Mesendoderm (in vitro differentiated cells): Measurements from ENCODE around the gene COL18A1.
"Not testable (repeated sequence)": the region's sequence is repeated elsewhere in the genome, so short reads cannot be mapped to it uniquely, and the experiment has no call there.

Experiments
- DNase-seq: peaks from one replicate; pipeline ENCODE4 v3.0.0; 2013
- H2AK5ac ChIP-seq: 2 replicates; pipeline ENCODE4 v1.6.1; 2013; ENCODE audit warnings: low read length, inconsistent platforms
- H2BK120ac ChIP-seq: 2 replicates; pipeline ENCODE4 v1.6.1; 2013; ENCODE audit warnings: low read depth, mild to moderate bottlenecking, low read length, moderate library complexity, mixed read lengths
- H2BK15ac ChIP-seq: replicated peaks from 2 replicates; pipeline ENCODE4 v1.6.1; 2013; ENCODE audit warnings: low read depth, mild to moderate bottlenecking, moderate library complexity
- H2BK5ac ChIP-seq: 2 replicates; pipeline ENCODE4 v1.6.1; 2013; ENCODE audit warnings: low read length, inconsistent platforms
- H3K18ac ChIP-seq: 2 replicates; pipeline ENCODE4 v1.6.1; 2013; ENCODE audit warnings: mild to moderate bottlenecking, low read length, mixed read lengths
- H3K23ac ChIP-seq: one replicate; pipeline ENCODE4 v1.6.1; 2013; ENCODE audit warnings: low read length
- H3K27ac ChIP-seq: 2 replicates; pipeline ENCODE4 v1.5.1; 2013; ENCODE audit warnings: low read depth, mild to moderate bottlenecking, inconsistent platforms, low read length, moderate library complexity
- H3K27me3 ChIP-seq: 2 replicates; pipeline ENCODE4 v1.6.1; 2013; ENCODE audit warnings: low read length, control low read depth, mild to moderate bottlenecking, inconsistent platforms; ENCODE audit not compliant: insufficient read depth, poor library complexity
- H3K36me3 ChIP-seq: 2 replicates; pipeline ENCODE4 v1.6.1; 2013; ENCODE audit warnings: low read length, inconsistent platforms; ENCODE audit not compliant: control insufficient read depth, insufficient read depth
- H3K4ac ChIP-seq: one replicate; pipeline ENCODE4 v1.6.1; 2013; ENCODE audit warnings: low read depth, mild to moderate bottlenecking, low read length, moderate library complexity
- H3K4me1 ChIP-seq: 2 replicates; pipeline ENCODE4 v1.6.1; 2013; ENCODE audit warnings: low read depth, low read length, inconsistent platforms; ENCODE audit not compliant: control insufficient read depth
- H3K4me2 ChIP-seq: 2 replicates; pipeline ENCODE4 v1.6.1; 2013; ENCODE audit warnings: low read length
- H3K4me3 ChIP-seq: 2 replicates; pipeline ENCODE4 v1.5.1; 2013; ENCODE audit warnings: mild to moderate bottlenecking, low read length
- H3K56ac ChIP-seq: one replicate; pipeline ENCODE4 v1.6.1; 2013; ENCODE audit warnings: low read length
- H3K79me1 ChIP-seq: 2 replicates; pipeline ENCODE4 v1.6.1; 2013; ENCODE audit warnings: low read length, inconsistent platforms
- H3K79me2 ChIP-seq: 2 replicates; pipeline ENCODE4 v1.6.1; 2013; ENCODE audit warnings: mild to moderate bottlenecking, low read length; ENCODE audit not compliant: control insufficient read depth, insufficient read depth
- H3K9ac ChIP-seq: 2 replicates; pipeline ENCODE4 v1.6.1; 2013; ENCODE audit warnings: low read length, inconsistent platforms
- H4K5ac ChIP-seq: one replicate; pipeline ENCODE4 v1.6.1; 2013; ENCODE audit warnings: low read length
- H4K8ac ChIP-seq: one replicate; pipeline ENCODE4 v1.6.1; 2013; ENCODE audit warnings: low read depth, mild to moderate bottlenecking, control low read depth, low read length, moderate library complexity
- WGBS: extraction: QIAGEN DNeasy Blood & Tissue Kit; methylation state at CpG from one replicate; pipeline ENCODE4 v1.1.7; 2013; ENCODE audit warnings: low lambda C conversion rate, missing lambda C conversion rate; ENCODE audit not compliant: insufficient coverage; ENCODE audit errors: extremely low coverage; 5-methylcytosine and 5-hydroxymethylcytosine counted together

Gene COL18A1

GRCh38 chr21:45528981-45529784 lies 124.2 kb downstream of the COL18A1 start:
- Histone ChIP-seq H3K79me2 (no peaks in the 10 kb centered on the region), H3K36me3 (peaks cover 8% of the 10 kb centered on the region), H4K8ac (no peak overlapping the region), H3K9ac (no peak overlapping the region), H3K4me2 (no peak overlapping the region), H3K18ac (no peak overlapping the region), H3K27ac (no peak overlapping the region), H3K27me3 (no peaks in the 10 kb centered on the region), H4K5ac (no peak overlapping the region), H2AK5ac (no peak overlapping the region), H2BK5ac (no peak overlapping the region), H3K23ac (no peak overlapping the region), H2BK120ac (no peak overlapping the region), H3K4me3 (no peak overlapping the region), H3K4ac (no peak overlapping the region), H3K56ac (no peak overlapping the region), H3K4me1 (no peaks in the 10 kb centered on the region), H3K79me1 (peaks cover 3% of the 10 kb centered on the region), H2BK15ac (no peak overlapping the region)
- no CpG with 5 or more reads among the region's 20 CpGs for WGBS
- DNase-seq: no peak

DNA sequence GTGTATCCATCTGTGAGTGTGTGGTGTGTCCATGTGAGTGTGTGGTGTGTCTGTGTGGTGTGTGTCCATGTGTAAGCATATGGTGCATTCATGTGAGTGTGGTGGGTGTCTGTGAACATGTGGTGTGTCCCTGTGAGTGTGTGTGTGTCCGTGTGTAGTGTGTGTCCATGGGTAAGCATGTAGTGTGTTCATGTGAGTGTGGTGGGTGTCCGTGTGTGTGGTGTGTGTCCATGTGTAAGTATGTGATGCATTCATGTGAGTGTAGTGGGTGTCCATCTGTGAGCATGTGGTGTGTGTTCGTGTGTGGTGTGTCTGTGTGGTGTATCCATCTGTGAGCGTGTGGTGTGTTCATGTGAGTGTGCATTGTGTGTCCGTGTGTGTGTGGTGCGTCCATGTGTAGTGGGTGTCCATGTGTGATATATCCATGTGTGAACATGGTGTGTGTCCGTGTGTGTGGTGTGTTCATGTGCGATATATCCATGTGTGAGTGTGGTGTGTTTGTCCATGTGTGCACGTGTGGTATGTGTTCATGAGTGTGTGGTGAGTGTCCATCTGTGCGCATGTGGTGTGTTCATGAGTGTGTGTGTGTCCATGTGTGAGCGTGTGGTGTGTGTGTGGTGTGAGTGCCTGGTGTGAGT lies 124.9 kb downstream of the COL18A1 start:
- Histone ChIP-seq H3K36me3 (peaks cover 8% of the 10 kb centered on the region), H3K79me2 (no peaks in the 10 kb centered on the region), H3K4me3 (no peak overlapping the region), H3K56ac (no peak overlapping the region), H3K23ac (no peak overlapping the region), H3K9ac (no peak overlapping the region), H3K79me1 (peaks cover 3% of the 10 kb centered on the region), H3K4ac (no peak overlapping the region), H3K4me1 (no peaks in the 10 kb centered on the region), H2AK5ac (no peak overlapping the region), H3K27ac (no peak overlapping the region), H3K18ac (no peak overlapping the region), H2BK120ac (no peak overlapping the region), H4K8ac (no peak overlapping the region), H3K27me3 (no peaks in the 10 kb centered on the region), H4K5ac (no peak overlapping the region), H3K4me2 (no peak overlapping the region), H2BK15ac (no peak overlapping the region), H2BK5ac (no peak overlapping the region)
- no CpG with 5 or more reads among the region's 11 CpGs for WGBS
- no peak for DNase-seq

- no peak overlapping the region for H3K9ac ChIP-seq
- H4K8ac ChIP-seq: no peak overlapping the region
- no peak overlapping the region for H2AK5ac ChIP-seq
- H2BK5ac ChIP-seq: no peak overlapping the region
- WGBS: no CpG with 5 or more reads among the region's 50 CpGs
- no peak overlapping the region for H3K23ac ChIP-seq
- H3K4me3 ChIP-seq: no peak overlapping the region
- no peaks in the 10 kb centered on the region for H3K27me3 ChIP-seq
- H3K4ac ChIP-seq: no peak overlapping the region
- H3K27ac ChIP-seq: no peak overlapping the region
- no peak overlapping the region for H2BK15ac ChIP-seq
- no peak overlapping the region for H3K18ac ChIP-seq
- H4K5ac ChIP-seq: no peak overlapping the region
- no peak overlapping the region for H2BK120ac ChIP-seq
- H3K79me2 ChIP-seq: no peaks in the 10 kb centered on the region
- peaks cover 8% of the 10 kb centered on the region for H3K36me3 ChIP-seq
- no peak overlapping the region for H3K56ac ChIP-seq
- no peak overlapping the region for H3K4me2 ChIP-seq
- no peak for DNase-seq
- peaks cover 3% of the 10 kb centered on the region for H3K79me1 ChIP-seq
- H3K4me1 ChIP-seq: no peaks in the 10 kb centered on the region
Observed at GRCh38 chr21:45530423-45531113, 125.6 kb downstream of the COL18A1 start.

GRCh38 chr21:45531114-45531392 lies 126.1 kb downstream of the COL18A1 start:
- H3K27ac ChIP-seq, H2AK5ac ChIP-seq: not testable (repeated sequence)

DNA sequence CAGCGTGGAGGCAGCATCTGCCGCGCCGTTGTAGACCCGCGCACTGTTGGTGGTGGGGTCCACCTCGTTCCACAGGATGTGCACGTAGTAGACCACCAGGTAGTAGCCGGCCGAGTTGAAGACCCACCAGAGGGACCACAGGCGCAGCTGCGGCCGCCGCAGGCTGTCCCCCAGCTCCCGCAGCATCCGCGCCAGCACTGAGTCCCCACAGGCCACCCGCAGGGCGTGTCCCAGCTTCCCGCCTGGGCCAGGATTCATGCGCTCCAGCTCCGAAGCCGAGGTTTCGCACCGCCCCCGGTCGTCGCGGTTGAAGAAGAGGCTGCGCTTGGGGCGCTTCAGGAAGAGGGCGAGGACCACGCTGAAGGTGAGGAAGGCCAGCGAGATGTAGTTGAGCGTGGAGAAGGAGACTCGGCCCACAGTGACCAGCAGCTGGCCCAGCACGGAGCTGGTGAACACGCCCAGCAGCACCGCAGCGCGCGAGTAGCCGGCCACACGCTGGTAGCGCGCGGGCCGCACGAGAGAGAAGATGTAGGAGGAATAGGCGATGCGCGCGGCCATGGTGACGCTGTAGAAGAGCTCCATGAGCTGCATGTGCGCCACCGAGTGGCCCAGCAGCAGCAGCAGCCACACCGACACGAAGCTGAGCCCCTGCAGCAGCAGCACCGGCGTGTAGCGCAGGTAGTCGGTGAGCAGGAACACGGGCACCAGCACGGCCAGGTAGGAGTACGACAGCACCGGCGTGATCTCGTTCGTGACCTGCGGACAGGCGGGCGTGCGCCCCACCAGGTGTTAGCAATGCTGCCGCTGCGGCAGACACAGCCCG lies 126.6 kb downstream of the COL18A1 start:
- Histone ChIP-seq H2AK5ac (no peak overlapping the region), H3K27ac (no peak overlapping the region), H4K8ac (no peak overlapping the region), H3K9ac (no peak overlapping the region), H2BK5ac (no peak overlapping the region), H3K36me3 (peaks cover 8% of the 10 kb centered on the region), H3K79me2 (no peaks in the 10 kb centered on the region), H3K79me1 (peaks cover 3% of the 10 kb centered on the region), H3K18ac (no peak overlapping the region), H3K56ac (no peak overlapping the region), H3K27me3 (no peaks in the 10 kb centered on the region), H4K5ac (no peak overlapping the region), H3K4me3 (no peak overlapping the region), H3K23ac (no peak overlapping the region), H2BK120ac (no peak overlapping the region), H2BK15ac (no peak overlapping the region), H3K4ac (no peak overlapping the region), H3K4me2 (no peak overlapping the region), H3K4me1 (no peaks in the 10 kb centered on the region)
- DNase-seq: no peak
- WGBS: no CpG with 5 or more reads among the region's 76 CpGs

More at GRCh38 chr21:45531114-45531392, 126.1 kb downstream of the COL18A1 start:
- H3K36me3 ChIP-seq, H3K4ac ChIP-seq, H3K79me2 ChIP-seq, H3K4me2 ChIP-seq, H2BK15ac ChIP-seq, H3K56ac ChIP-seq, DNase-seq, H3K79me1 ChIP-seq, H4K8ac ChIP-seq, H2BK5ac ChIP-seq, H3K9ac ChIP-seq, H3K4me1 ChIP-seq, H4K5ac ChIP-seq, H3K27me3 ChIP-seq, H3K4me3 ChIP-seq, H3K18ac ChIP-seq, H3K23ac ChIP-seq, H2BK120ac ChIP-seq: not testable (repeated sequence)
- no CpG with 5 or more reads among the region's 17 CpGs for WGBS
